ENCODE results near the gene RPE65. TPM values are rescaled to one million over a fixed set of nuclear protein-coding genes. Genes with fewer than 3 reads are reported as not detected.

The RPE65 gene
- total and polyA plus RNA-seq, 2 of the 8 experiments (the other 6 are each of a cell fraction or from before 2014, with no cell fraction given), result not detected

- no peak for TF ChIP-seq CEBPB (IDR thresholded peaks at IDR 0.05; ENCODE audit: low read depth, low read length)
- no peak for TF ChIP-seq SP1 (IDR thresholded peaks at IDR 0.05; ENCODE audit: low read depth, low read length)
Observed at GRCh38 chr1:68460935-68461334, 11.2 kb upstream of the RPE65 start (continued).

Measured in H1 (cell line).